Stimulated activated CD4-positive, alpha-beta T cell treated with anti-CD3 and anti-CD28 coated beads, Interleukin-1b, Interleukin-23, amount 100 ng/mL, for 4 hours (primary cell): ENCODE data around the gene ADGRB3.
"Not testable (repeated sequence)": the region's sequence is repeated elsewhere in the genome, so short reads cannot be mapped to it uniquely, and the experiment has no call there.

Experiments used
- DNase-seq, 2 donors: peaks; one replicate each; pipeline ENCODE4 v3.0.0-alpha.2; 2020; ENCODE audit warnings: low read depth in 2 of 2

The ADGRB3 gene

GRCh38 chr6:69424581-69424980 is 789.5 kb downstream of the ADGRB3 start:
- DNase-seq = no peak

GRCh38 chr6:69427882-69428281 is 792.8 kb downstream of the ADGRB3 start:
- no peak for DNase-seq

- DNase-seq = not testable (repeated sequence)
These were observed 797.1 kb downstream of the ADGRB3 start for GRCh38 chr6:69432168-69432567.

- not testable (repeated sequence) for DNase-seq
These were observed 798.0 kb downstream of the ADGRB3 start for GRCh38 chr6:69433116-69433515.

- no peak for DNase-seq
These were observed 803.0 kb downstream of the ADGRB3 start for GRCh38 chr6:69438113-69438512.
